AG04449 (cell line): ENCODE results near the gene OXSR1.
"Not testable (repeated sequence)": the region's sequence is repeated elsewhere in the genome, so short reads cannot be mapped to it uniquely, and the experiment has no call there.

Experiments
- CTCF ChIA-PET: fragments of 350-600 bp; formaldehyde crosslinking; extraction: SDS; loops from one replicate; lab custom pipeline; 2021; ENCODE audit warnings: antibody characterized with exemption; lab: Yijun Ruan, JAX
- POLR2A ChIA-PET: fragments of 400-600, 350-600 bp; formaldehyde crosslinking; extraction: SDS; loops from one replicate; lab custom pipeline; 2020; ENCODE audit warnings: antibody characterized with exemption, inconsistent platforms; lab: Yijun Ruan, JAX
- DNase-seq: peaks from one replicate; pipeline ENCODE4 v3.0.0-alpha.2; 2010; ENCODE audit warnings: low read depth, low spot score
- H3K4me3 ChIP-seq: 2 replicates; pipeline ENCODE4 v1.5.1; 2011; ENCODE audit warnings: low read depth, mild to moderate bottlenecking, control low read depth, low read length
- CTCF ChIP-seq: IDR thresholded peaks from one replicate; pipeline ENCODE4 v1.5.1; 2011; ENCODE audit warnings: mild to moderate bottlenecking, moderate library complexity, low read length, control low read depth, inconsistent platforms; ENCODE audit not compliant: insufficient read depth; ENCODE audit errors: missing control alignments

The OXSR1 gene

GRCh38 chr3:38173834-38174418 is 8.6 kb downstream of the OXSR1 start:
- ChIA-PET POLR2A (interaction anchor here (0.7 kb wide), 1 partner anchor 8 kb away, joined by 5 read pairs; no protein-coding TSS in a partner anchor), CTCF (no interaction called here)
- no peak overlapping the region for H3K4me3 ChIP-seq
- DNase-seq: no peak
- TF ChIP-seq CTCF: no peak

- H3K4me3 ChIP-seq: no peak overlapping the region
- CTCF ChIA-PET: no interaction called here
- no peak for DNase-seq
- POLR2A ChIA-PET: no interaction called here
- no peak for TF ChIP-seq CTCF
Measured at GRCh38 chr3:38177181-38177580, 11.8 kb downstream of the OXSR1 start.

GRCh38 chr3:38186781-38187180 is 21.4 kb downstream of the OXSR1 start:
- POLR2A ChIA-PET: no interaction called here
- no peak for TF ChIP-seq CTCF
- DNase-seq: no peak
- CTCF ChIA-PET: no interaction called here
- no peak overlapping the region for H3K4me3 ChIP-seq

- no peak overlapping the region for H3K4me3 ChIP-seq
- CTCF ChIA-PET: interaction anchor here (1.8 kb wide), 2 partner anchors 10 to 289 kb away, joined by 3 read pairs; no protein-coding TSS in a partner anchor
- POLR2A ChIA-PET: no interaction called here
- DNase-seq: no peak
- TF ChIP-seq CTCF: no peak
Measured at GRCh38 chr3:38190481-38190881, 25.1 kb downstream of the OXSR1 start.

- CTCF ChIA-PET: not testable (repeated sequence)
Measured at GRCh38 chr3:38202931-38203330, 37.6 kb downstream of the OXSR1 start.

GRCh38 chr3:38203690-38204089 is 38.4 kb downstream of the OXSR1 start:
- DNase-seq: no peak
- ChIA-PET CTCF (interaction anchor here (1.5 kb wide), 1 partner anchor 8 kb away, joined by 4 read pairs; no protein-coding TSS in a partner anchor), POLR2A (no interaction called here)
- no peak for TF ChIP-seq CTCF
- no peak overlapping the region for H3K4me3 ChIP-seq

More at GRCh38 chr3:38202931-38203330, 37.6 kb downstream of the OXSR1 start:
- H3K4me3 ChIP-seq, DNase-seq, POLR2A ChIA-PET: not testable (repeated sequence)
